Glomerular visceral epithelial cell (primary cell): ENCODE data around the gene MOB2.
A peak's percentile ranks its signal among the peaks of the same experiment; 100 is the strongest.

Source experiments
- DNase-seq: peaks from one replicate; pipeline ENCODE4 v3.0.0-alpha.2; 2016; ENCODE audit errors: extremely low spot score

The MOB2 gene, protein sequence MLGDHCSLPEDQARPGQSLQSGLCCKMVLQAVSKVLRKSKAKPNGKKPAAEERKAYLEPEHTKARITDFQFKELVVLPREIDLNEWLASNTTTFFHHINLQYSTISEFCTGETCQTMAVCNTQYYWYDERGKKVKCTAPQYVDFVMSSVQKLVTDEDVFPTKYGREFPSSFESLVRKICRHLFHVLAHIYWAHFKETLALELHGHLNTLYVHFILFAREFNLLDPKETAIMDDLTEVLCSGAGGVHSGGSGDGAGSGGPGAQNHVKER

DNA sequence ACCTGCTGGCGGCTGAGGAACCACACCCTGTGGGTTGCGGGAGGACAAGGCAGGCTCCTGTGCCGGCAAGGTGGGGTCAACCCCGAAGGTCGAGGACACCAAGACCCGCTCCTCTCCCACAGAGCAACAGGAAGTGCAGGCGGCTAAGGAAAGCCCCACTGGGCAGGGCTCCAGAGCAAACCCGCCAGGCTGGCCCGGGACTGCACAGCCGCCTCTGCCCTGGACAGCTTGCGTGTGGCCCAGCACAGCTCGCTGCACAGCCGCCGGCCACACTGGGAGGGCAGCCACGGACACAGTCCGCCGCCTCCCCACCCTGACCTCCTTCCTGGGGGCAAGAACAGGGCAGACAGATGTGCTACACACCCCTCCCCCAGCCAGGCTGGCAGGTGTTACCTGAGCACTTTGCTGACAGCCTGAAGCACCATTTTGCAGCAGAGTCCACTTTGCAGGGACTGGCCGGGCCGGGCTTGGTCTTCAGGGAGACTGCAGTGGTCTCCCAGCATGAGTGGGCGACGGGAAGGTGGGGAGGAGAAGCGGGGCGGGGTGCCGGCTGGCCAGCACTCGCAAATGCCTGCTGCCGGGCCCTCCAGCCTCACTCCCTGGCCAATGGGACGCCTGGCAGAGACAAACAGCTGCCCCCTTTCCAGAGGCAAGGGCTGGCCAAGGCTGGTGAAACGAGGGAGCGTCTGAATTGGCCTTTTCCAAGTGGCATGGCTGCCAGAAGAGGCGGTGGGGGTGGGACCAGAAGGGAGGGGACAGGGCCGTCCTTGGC, at the start of gene MOB2:
Gene MOB2, minus strand, starts transcription at position 726 of the 772 bp plus-strand sequence. Its CDS starts 223 bp downstream, at position 503.
- peak; percentile 67 for DNase-seq

DNA sequence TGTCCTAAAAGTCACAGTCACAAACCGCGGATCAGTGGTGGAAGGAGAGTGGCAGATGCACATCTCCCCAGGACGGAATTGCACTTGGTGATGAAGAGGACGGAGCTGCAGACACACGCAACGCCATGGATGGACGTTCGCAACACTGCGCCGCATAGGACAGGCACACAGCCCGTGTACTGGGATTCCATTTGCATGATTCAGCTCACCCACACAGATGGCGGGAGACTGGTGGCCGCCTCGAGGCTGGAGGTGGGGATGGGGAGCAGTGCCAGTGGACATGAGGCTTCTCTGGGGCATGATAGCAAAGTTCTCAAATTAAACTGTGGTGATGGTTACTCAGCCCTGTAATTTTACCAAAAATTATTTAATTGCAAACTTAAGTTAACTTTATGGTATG, 48.1 kb upstream of the MOB2 start:
- no peak for DNase-seq

DNA sequence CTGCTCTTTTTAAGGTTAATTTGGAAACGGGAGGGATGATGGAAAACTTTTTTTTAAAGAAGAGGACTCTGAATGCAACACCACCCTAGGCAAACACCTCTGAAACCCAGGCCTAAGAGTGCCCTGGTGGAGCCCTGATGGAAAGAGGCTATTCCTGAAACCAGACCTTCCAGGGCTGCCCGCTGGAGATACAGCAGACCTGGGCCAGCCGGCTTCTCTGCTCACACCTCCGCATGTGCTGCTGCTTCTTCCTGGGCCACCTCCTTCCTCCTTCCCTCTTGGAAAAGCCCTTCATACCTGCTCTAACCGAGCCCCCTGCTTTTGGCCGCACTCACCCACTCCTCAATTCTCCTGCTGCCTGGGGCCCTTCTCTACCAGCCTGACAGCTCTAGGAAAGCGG, 47.6 kb upstream of the MOB2 start:
- DNase-seq, result no peak

DNA sequence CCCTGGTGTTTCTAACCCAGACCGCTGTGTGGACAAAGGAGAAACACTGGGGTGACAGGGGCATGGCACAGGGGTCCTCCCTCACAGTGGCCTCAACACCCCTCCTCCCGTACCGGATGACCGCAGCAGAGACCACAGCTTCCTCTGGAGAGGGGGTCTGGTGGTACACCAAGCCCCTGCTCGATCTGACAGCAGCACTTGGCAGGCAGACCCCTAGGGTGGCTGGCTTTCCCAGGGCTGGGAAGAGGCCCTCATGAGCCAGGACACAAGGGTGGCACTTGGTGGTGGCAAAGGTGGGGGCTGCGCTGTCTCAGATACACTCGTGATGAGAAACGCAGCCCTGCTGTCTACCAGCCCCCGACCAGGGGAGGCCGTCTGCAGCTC, 46.8 kb upstream of the MOB2 start:
- no peak for DNase-seq

DNA sequence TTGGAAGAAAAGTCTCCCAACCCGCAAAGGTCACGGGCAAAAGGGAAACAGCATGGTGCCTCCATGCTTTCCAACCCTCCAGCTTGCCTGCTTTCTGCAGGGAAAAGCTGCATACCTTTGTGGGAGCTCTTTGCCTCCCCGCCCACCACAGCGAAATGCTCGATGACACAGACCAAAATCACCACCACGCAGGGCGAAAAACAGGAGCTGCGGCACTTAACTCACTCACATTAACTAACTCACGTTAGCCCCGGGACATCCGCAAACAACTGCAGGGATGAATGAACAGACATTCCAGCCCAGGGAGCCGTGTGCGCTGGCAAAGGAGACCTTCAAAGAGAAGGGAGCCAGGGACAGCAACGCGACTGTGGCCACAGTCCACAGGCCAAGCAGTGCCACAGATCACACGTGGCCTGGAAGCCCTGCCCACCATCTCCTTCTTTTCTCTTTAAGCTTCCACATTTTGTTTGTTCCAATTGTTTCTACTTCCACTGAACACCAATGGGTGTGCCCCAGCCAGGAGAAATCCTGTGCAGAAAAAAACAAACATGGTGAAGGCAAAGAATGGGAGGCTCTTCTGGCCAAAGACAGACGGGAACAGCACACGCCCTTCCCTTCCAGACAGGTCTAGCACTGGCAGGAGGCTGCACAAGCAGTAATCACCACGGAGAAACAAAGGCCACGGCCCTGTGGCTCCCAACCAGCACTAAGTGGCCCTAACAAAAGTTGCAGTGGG, 46.2 kb upstream of the MOB2 start:
- DNase-seq, result no peak

DNA sequence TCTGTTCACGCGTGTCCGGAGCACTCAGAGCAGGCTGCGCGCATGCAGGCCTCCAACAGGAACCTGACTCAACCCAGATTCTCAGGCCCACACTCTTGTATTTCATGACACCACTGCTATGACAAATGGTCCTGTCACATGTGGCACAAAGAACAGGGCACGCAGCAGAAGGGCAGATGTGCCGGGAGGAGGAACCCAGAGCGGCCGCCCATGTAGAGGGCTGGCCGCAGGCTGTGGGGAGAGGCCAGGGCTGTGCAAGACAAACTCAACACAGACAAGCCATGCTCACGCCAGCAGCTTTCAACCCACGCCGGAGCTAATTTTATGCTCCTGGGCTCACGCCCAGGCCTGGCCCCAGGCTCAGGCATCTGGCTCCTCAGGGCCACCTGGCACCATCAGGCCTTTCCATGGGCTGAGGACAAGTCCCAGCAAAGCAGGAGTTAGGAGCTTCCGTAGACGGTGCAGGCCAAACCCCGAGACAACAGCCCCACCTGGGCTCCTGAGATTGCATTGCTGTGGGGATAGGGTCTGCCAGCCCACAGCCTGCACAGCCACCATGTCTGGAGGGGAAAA, 45.5 kb upstream of the MOB2 start:
- no peak for DNase-seq

DNA sequence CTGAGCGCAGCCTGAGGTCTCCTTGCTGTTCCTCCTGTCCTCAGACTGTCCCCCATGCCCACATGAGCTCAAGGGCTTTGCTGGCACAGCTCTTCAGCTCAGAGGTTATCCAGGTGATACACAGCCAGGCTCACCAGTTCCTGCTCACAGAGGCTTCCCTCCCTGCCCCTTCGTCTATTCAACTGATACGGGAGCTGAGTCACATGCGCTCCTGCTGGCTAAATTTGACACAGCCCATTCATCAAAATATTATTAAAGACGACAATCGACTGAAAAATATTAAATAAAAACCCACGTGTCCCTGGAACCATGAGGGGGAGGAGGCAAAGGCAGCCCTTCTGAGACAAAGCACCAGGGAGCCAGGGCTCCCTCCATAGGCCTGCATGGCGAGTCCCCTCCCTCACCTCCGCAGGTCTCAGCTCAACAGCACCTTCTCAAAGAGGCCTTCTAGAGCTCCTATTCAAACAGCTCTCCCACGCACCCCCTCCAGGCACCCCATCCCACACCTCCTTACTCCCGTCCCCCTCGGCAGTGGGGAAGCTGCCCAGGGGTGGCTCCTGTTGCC, 45.0 kb upstream of the MOB2 start:
- DNase-seq, result no peak

DNA sequence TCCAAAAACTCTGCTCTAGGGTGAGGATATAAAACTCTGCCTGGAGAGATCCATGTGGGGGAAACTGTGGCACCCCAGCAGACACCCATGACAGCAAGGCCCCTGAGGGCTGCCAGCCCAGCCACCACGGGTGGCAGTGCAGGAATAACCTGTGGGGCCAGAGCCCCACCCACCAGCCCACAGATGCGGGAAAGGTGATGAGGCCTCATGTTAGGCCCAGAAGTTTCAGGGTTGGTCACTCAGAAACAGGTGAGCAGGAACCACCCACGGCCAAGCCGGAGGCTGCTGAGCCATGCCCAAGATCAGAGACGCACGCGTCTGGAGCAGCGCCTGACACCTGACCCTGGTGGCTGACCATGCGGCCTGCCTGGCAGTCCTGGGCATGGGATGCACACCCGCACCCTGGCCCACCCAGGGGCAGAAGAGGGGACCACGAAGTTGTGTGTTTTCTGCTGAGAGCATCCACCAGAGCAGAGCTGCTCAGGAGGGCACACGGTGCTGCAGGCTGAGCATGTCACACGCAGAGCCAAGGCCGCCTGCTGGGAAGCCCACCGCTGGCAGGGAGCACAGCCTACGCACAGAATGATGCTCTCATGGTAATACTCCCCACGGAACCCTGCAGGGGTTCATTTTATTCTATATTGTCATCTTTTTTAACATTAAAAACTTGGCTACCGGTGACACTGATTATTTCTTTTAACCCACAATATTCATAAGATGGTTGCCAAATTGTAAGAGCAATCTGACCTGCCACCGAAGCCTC, 44.3 kb upstream of the MOB2 start:
- no peak for DNase-seq

DNA sequence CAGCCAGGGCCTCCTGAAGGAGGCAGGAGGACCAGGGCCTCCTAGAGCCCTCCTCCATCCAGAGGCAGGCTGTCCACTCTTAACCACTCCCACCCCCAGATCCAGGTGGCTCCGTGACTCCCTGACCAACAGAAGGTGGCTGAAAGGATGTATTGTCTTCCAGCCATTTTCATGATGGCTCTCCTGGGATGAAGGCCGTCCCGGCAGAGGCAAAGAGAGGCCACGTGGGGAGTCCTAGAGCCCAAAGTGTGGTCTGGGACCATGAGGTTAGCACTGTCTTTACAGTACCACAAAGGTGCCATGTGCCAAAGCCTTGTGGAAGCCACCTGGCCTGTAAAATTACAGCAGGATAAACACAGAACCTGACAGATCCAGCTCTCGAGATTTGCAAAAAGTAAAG, 43.2 kb upstream of the MOB2 start:
- no peak for DNase-seq

DNA sequence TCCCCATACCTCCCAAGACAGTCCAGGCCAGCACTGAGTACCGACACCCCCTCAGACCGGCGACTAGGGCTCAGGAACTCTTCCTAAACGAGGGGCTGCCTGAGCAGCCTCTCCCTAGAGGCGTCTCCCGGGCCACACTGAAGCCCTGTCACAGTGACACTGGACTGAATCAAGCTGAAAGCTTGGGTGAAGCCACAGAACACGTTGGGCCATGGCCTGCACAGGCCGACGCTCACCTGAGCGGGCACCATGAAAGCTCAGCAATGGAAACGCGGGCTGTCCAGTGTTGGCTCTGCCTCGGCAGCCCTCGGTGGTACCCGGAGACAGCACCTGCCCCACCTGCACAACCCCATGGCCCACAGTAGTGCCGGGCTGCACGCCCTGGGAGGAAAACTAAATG, 42.7 kb upstream of the MOB2 start:
- no peak for DNase-seq

DNA sequence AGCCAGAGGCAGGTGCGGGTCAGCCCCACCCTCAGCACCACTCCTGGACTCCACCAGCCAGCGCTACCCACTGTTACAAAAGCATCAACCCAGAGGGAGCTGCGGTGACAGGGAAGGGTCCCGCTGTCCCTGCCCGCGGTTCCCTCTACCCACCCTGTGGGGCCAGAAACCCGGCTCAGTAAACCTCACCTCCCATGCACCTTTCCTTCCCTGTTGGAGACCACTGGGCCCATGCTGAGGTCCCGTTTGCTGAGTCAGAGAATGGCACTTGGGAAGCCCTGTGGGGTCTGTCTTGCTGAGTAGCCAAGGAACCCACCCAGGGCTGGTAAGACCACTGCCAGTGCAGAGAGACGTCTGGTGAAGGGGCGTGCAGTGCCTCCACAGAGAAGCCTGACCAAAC, 42.1 kb upstream of the MOB2 start:
- no peak for DNase-seq

DNA sequence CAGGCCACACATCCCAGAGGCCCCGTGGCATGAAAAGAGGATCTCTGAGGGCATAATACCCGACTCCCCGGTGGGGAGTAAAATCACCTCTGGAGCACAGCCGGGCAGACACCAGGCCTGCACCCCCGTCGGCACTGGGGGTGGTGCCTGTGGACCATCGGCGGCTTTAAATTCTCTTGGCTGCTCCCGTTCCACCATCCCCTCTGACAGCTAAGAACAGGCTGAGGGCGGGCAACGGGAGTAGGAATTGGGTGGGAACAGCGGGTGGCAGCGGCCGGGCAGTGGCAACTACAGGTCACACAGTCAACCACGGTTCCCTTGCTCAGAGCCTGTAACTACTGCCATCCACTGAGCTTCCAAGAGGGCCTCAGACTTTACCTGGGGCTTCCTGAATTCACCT, 40.2 kb upstream of the MOB2 start:
- no peak for DNase-seq

DNA sequence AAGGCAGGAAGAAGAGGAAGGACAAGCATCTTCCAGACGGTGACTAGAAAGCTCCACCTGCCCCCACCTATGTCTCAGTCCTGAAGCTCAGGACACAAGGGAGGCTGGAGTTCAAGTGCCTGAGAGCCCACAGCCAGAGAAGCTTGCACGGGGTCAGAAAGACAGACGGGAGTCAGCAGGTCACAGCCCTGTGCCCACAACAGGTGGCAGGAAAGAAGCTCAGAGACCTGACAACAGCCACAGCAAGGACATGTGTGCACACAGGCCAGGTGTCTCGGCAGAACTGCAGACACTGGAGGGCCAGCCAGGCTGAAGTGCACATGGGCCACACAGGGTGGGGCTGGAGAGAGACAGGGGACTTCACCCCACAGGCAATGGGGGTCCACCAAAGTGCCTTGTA, 37.2 kb upstream of the MOB2 start:
- DNase-seq, result no peak

DNA sequence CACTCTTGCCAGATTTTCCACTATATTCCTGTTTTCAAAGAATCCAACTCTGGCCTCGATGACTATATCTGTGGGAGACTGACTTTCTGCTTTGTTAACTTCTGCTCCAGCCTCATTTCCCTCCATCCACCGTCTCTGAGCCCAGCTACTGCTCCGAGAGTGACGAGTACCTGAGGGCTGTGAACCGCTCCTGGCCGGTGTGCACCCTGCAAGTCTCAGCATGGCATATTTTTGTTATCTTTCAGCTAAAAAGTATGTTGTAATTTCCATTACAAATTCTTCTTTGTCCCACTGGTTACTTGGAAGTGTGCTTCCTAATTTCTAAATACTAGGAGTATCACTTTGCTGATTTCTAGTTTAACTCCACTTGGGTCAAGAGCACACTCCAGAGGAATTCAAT, 36.5 kb upstream of the MOB2 start:
- no peak for DNase-seq

DNA sequence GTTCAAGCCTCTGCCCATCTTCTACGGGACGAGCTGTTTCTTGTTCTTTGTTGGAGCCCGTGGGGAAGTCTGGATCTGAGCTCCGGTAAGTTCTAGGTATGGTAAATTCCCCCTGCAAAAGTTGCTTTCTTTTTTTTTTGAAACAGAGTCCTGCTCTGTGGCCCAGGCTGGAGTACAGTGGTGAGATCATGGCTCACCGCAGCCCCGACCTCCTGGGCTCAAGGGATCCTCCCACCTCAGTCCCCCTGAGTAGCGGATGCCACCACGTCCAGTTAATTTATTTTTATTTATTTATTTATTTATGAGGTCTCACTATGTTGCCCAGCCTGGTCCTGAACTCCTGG, 35.5 kb upstream of the MOB2 start:
- DNase-seq, result no peak

DNA sequence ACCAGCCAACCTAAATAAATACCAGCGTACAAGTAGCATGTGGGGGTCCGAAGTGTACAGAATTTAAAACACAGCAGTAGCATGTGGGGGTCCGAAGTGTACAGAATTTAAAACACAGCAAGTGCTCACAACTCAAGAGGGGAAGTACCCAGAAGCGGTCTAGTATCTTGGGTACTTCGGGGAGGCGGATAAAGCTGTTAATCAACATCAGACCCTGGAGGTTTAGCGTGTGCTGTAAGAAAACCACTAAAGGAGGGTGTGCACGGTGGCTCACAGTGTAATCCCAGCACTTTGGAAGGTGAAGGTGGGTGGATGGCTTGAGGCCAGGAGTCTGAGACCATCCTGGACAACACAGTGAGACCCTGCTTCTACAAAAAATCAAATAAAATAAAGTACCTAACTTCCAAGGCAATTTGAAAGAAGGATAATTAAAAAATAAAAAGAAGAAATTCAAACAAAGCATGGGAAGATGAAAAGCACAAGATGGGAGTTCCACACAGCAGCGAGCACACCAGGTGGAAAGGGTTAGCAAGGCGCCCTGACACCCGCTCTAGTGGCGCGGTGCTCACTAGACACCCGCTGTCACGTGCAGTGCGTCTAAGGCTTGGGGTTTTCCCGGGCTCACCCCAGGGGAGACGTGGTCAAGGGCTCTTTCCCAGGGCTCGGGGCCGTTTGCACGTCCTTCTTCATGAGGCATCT, 35.0 kb upstream of the MOB2 start:
- no peak for DNase-seq

DNA sequence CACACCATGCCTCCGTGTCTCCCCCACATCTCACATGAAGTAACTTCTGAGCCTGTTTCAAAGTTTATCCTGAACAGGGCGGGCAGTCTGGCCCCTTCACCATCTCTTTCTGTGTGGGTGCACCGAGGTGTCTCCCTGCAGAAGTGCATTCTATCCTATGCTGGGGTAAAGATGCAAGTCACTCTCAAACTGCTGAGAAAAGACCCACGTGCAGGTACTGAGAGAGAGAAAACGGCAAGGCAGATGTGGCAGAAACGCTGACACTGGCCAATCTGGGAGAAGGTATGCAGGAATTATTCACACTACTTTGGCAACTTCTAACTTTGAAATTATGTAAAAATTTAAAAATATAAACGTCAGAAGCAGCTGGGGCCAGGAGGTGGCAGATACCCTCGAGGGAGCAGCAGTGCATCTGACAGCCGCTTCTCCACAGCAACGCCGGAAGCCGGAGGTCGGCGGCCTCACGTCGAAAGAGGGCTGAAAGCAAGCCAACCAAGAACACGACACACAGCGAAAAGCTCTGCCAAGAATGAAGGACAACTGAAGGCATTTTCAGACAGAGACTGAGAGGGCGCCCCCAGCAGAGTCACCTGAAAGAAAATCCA, 34.2 kb upstream of the MOB2 start:
- no peak for DNase-seq

DNA sequence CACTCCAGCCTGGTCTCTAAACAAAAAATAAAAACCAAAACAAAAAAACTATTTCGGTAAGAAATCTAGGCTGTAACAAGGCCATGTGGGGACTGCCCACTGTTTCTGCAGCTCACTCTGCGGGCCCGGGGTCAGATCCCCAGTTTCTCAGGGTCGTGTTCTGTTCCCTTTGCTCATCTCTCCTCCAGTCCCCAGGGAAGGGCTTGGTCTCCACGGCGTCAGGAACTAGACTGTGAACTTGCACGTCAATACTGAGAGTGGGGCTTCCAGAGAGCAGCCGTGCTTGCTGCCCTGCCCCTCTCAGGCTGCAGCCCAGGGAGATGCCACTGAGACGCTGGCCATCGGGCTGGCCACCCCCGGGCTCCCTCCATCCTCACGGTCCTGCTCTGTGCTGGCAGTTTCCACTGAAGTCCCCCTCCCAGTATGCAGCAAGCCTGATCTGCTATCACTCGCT, 33.7 kb upstream of the MOB2 start:
- no peak for DNase-seq

DNA sequence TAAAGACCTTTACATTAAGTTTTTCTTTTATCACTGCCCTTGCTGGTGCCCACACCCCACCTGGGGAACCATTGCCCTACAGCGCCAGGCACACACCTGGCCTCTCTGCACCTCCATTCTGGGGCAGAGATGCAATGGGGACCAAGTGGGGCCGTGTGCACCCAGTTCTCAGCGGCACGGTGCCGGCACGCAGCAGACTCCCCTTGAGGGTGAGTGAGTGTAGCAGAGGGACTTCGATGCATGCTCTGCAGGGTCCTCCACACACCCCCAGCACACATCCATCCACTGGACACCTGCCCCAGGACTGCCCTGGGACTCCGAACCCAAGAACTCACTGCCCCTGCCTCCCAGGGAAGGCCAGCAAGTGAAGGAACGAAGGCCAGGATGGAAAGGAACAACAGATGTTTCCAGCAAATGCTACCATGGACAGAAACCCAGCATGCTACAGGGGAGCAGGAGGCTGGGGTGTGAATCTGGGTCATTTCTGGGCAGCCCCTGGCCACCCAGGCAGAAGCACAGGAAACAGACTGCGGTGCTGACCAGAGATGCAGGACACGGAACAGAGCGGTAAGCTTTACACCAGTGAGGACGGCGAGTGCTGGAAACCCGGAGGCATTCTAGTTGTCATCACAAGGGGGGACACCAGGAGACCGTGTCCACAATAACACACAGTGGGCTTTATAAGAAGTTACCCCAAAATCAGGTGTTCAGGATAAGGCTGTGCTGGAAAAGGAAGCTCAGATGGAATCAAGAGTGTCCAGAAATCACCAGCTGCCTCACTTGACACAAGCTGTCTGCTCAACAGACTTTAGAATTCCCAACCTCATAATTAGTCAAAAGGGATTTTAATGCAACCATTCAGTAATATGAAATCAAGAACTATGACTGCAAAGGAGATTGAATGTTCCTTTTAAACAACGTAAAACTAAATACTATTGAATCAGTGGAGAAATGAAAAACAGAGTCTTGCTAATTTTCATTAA, 32.7 kb upstream of the MOB2 start:
- DNase-seq, result no peak
